NCI-H1930 (cell line): ENCODE results near the gene ZNF778.
"Not testable (repeated sequence)": the region's sequence is repeated elsewhere in the genome, so short reads cannot be mapped to it uniquely, and the experiment has no call there.

Experiments used
- DNase-seq, 2 experiments: peaks; one replicate each; lab custom pipeline; 2025; lab: John Stamatoyannopoulos, UW

ZNF778 gene

GRCh38 chr16:89183463-89183862, 34.0 kb upstream of the ZNF778 start:
- no peak for DNase-seq

- DNase-seq = no peak
Observed at GRCh38 chr16:89183975-89184676, 33.4 kb upstream of the ZNF778 start.

- no peak for DNase-seq
Observed at GRCh38 chr16:89184677-89184932, 32.9 kb upstream of the ZNF778 start.

- no peak for DNase-seq
Observed at GRCh38 chr16:89184933-89185794, 32.3 kb upstream of the ZNF778 start.

- DNase-seq = not testable (repeated sequence)
Observed at GRCh38 chr16:89185887-89186592, 31.5 kb upstream of the ZNF778 start.

- not testable (repeated sequence) for DNase-seq
Observed at GRCh38 chr16:89186593-89187031, 30.9 kb upstream of the ZNF778 start.

- no peak for DNase-seq
Observed at GRCh38 chr16:89187032-89187769, 30.3 kb upstream of the ZNF778 start.

GRCh38 chr16:89187770-89188392, 29.6 kb upstream of the ZNF778 start:
- no peak for DNase-seq

GRCh38 chr16:89188471-89189357, 28.8 kb upstream of the ZNF778 start:
- not testable (repeated sequence) for DNase-seq

GRCh38 chr16:89189358-89190025, 28.0 kb upstream of the ZNF778 start:
- DNase-seq = no peak

GRCh38 chr16:89190150-89190958, 27.1 kb upstream of the ZNF778 start:
- DNase-seq = no peak

GRCh38 chr16:89191033-89191900, 26.2 kb upstream of the ZNF778 start:
- no peak for DNase-seq

- DNase-seq = no peak
Observed at GRCh38 chr16:89191901-89192185, 25.7 kb upstream of the ZNF778 start.

- DNase-seq = not testable (repeated sequence)
Observed at GRCh38 chr16:89192186-89192955, 25.1 kb upstream of the ZNF778 start.

GRCh38 chr16:89192956-89193575, 24.4 kb upstream of the ZNF778 start:
- DNase-seq = no peak

- DNase-seq = no peak
Observed at GRCh38 chr16:89193576-89194293, 23.8 kb upstream of the ZNF778 start.
